IMR-90 (cell line): ENCODE measurements around the gene CAST. TPM values are rescaled to one million over a fixed set of nuclear protein-coding genes. Genes with fewer than 3 reads are reported as not detected.

Experiments
- ATAC-seq: fragments of 200-7000 bp; cut with Tn5 transposase; 2 replicates; pipeline ENCODE4 v1.9.1; 2020; ENCODE audit warnings: low read depth, mild to moderate bottlenecking, moderate library complexity
- BruUV-seq: library from RNA; stranded (reverse); fragments of 400-500 nt; replicated peaks from 2 replicates; lab custom pipeline; 2021; lab: Mats Ljungman, UMichigan
- CTCF ChIA-PET: fragments of 300-600 bp; formaldehyde crosslinking; extraction: SDS; loops from one replicate; lab custom pipeline; 2021; ENCODE audit warnings: antibody characterized with exemption; lab: Yijun Ruan, JAX
- POLR2A ChIA-PET: fragments of 300-600 bp; sonication (Branson Sonifier 250); formaldehyde crosslinking; loops from one replicate; lab custom pipeline; 2022; ENCODE audit warnings: antibody characterized with exemption; ENCODE audit not compliant: unreplicated experiment; lab: Charles Lee
- DNase-seq: peaks from one replicate; pipeline ENCODE4 v3.0.0; 2013
- H2AFZ ChIP-seq: replicated peaks from 2 replicates; pipeline ENCODE3; 2013; ENCODE audit warnings: low read length, mild to moderate bottlenecking; ENCODE audit not compliant: poor library complexity
- H2AK5ac ChIP-seq: 2 replicates; pipeline ENCODE4 v1.6.1; 2013; ENCODE audit warnings: low read depth, low read length, inconsistent platforms
- H2AK9ac ChIP-seq: replicated peaks from 2 replicates; pipeline ENCODE3; 2013; ENCODE audit warnings: mild to moderate bottlenecking, low read depth, low read length, moderate library complexity; ENCODE audit not compliant: poor library complexity
- H2BK120ac ChIP-seq: 2 replicates; pipeline ENCODE4 v1.6.1; 2013; ENCODE audit warnings: low read depth, low read length, inconsistent platforms
- H2BK15ac ChIP-seq: 3 replicates; pipeline ENCODE4 v1.6.1; 2013; ENCODE audit warnings: low read depth, low read length, inconsistent platforms
- H2BK20ac ChIP-seq: 2 replicates; pipeline ENCODE4 v1.6.1; 2013; ENCODE audit warnings: low read depth, mild to moderate bottlenecking, inconsistent platforms, low read length, moderate library complexity
- H2BK5ac ChIP-seq: 2 replicates; pipeline ENCODE4 v1.6.1; 2013; ENCODE audit warnings: mild to moderate bottlenecking, low read depth, low read length, inconsistent platforms; ENCODE audit not compliant: poor library complexity, severe bottlenecking
- H3K14ac ChIP-seq: replicated peaks from 2 replicates; pipeline ENCODE4 v1.6.1; 2013; ENCODE audit warnings: low read depth, low read length, inconsistent platforms
- H3K18ac ChIP-seq: 2 replicates; pipeline ENCODE4 v1.6.1; 2013; ENCODE audit warnings: low read depth, low read length, control low read depth
- H3K23ac ChIP-seq: 2 replicates; pipeline ENCODE4 v1.6.1; 2013; ENCODE audit warnings: low read depth, low read length, inconsistent platforms
- H3K27ac ChIP-seq: 2 replicates; pipeline ENCODE4 v1.5.1; 2013; ENCODE audit warnings: mild to moderate bottlenecking, control low read depth, low read length; ENCODE audit not compliant: insufficient read depth
- H3K27me3 ChIP-seq: 2 replicates; pipeline ENCODE4 v1.6.1; 2013; ENCODE audit warnings: low read length; ENCODE audit not compliant: control insufficient read depth, insufficient read depth
- H3K36me3 ChIP-seq: 2 replicates; pipeline ENCODE4 v1.6.1; 2013; ENCODE audit warnings: low read length, mixed read lengths; ENCODE audit not compliant: control insufficient read depth, insufficient read depth
- H3K4ac ChIP-seq: 2 replicates; pipeline ENCODE4 v1.6.1; 2013; ENCODE audit warnings: low read depth, low read length, inconsistent platforms
- H3K4me1 ChIP-seq: 2 replicates; pipeline ENCODE4 v1.6.1; 2013; ENCODE audit warnings: low read length, mixed read lengths; ENCODE audit not compliant: control insufficient read depth, insufficient read depth
- H3K4me2 ChIP-seq: 2 replicates; pipeline ENCODE4 v1.6.1; 2013; ENCODE audit warnings: low read depth, mild to moderate bottlenecking, control low read depth, low read length, moderate library complexity
- H3K4me3 ChIP-seq: 2 replicates; pipeline ENCODE4 v1.5.1; 2013; ENCODE audit warnings: low read depth, mild to moderate bottlenecking, control low read depth, low read length, moderate library complexity; ENCODE audit not compliant: insufficient read depth
- H3K56ac ChIP-seq: 2 replicates; pipeline ENCODE4 v1.6.1; 2013; ENCODE audit warnings: low read length, inconsistent platforms; ENCODE audit not compliant: insufficient read depth; ENCODE audit errors: extremely low read depth
- H3K79me1 ChIP-seq, 2 experiments: 2 replicates each; pipeline ENCODE4 v1.6.1; 2013; ENCODE audit warnings: low read length in 2 of 2, inconsistent platforms in 1 of 2, low read depth in 1 of 2
- H3K9ac ChIP-seq: 2 replicates; pipeline ENCODE4 v1.6.1; 2013; ENCODE audit warnings: low read depth, low read length, control low read depth
- H3K9me1 ChIP-seq: 2 replicates; pipeline ENCODE4 v1.6.1; 2013; ENCODE audit warnings: low read length, inconsistent platforms; ENCODE audit not compliant: insufficient read depth
- H3K9me3 ChIP-seq: 2 replicates; pipeline ENCODE4 v1.6.1; 2013; ENCODE audit warnings: low read length; ENCODE audit not compliant: control insufficient read depth, insufficient read depth
- H4K20me1 ChIP-seq: 2 replicates; pipeline ENCODE4 v1.6.1; 2013; ENCODE audit warnings: low read length, inconsistent platforms; ENCODE audit not compliant: insufficient read depth
- H4K5ac ChIP-seq: 2 replicates; pipeline ENCODE4 v1.6.1; 2013; ENCODE audit warnings: mild to moderate bottlenecking, low read depth, low read length, control low read depth
- H4K8ac ChIP-seq, 2 experiments: 2 replicates each; pipeline ENCODE4 v1.6.1; 2013; ENCODE audit warnings: low read depth in 2 of 2, low read length in 2 of 2, control low read depth in 1 of 2, inconsistent platforms in 1 of 2
- H4K91ac ChIP-seq: 2 replicates; pipeline ENCODE4 v1.6.1; 2013; ENCODE audit warnings: low read depth, low read length, inconsistent platforms; ENCODE audit not compliant: insufficient read depth
- BHLHE40 ChIP-seq: fragments of 150-350 bp; IDR thresholded peaks from 2 replicates; pipeline ENCODE4 v1.6.1; 2016; ENCODE audit warnings: mild to moderate bottlenecking, low read depth, low read length
- CEBPB ChIP-seq: IDR thresholded peaks from 2 replicates; pipeline ENCODE4 v1.6.1; 2012; ENCODE audit warnings: low read depth, low read length, improper control_type of control experiment
- CHD1 ChIP-seq: IDR thresholded peaks from 2 replicates; pipeline ENCODE4 v1.6.1; 2012; ENCODE audit warnings: low read depth, low read length, improper control_type of control experiment
- FOS ChIP-seq: fragments of 150-350 bp; IDR thresholded peaks from 2 replicates; pipeline ENCODE4 v1.6.1; 2016; ENCODE audit warnings: low read depth, low read length
- MAFK ChIP-seq: IDR thresholded peaks from 2 replicates; pipeline ENCODE4 v1.6.1; 2012; ENCODE audit warnings: low read depth, low read length, improper control_type of control experiment
- MAZ ChIP-seq: IDR thresholded peaks from 2 replicates; pipeline ENCODE4 v1.6.1; 2012; ENCODE audit warnings: low read depth, mild to moderate bottlenecking, low read length, improper control_type of control experiment, moderate library complexity, borderline replicate concordance
- MXI1 ChIP-seq: IDR thresholded peaks from 2 replicates; pipeline ENCODE4 v1.6.1; 2012; ENCODE audit warnings: low read depth, mild to moderate bottlenecking, low read length, moderate library complexity, borderline replicate concordance
- NFE2L2 ChIP-seq: fragments of 150-350 bp; IDR thresholded peaks from 2 replicates; pipeline ENCODE4 v1.6.1; 2016; ENCODE audit warnings: low read depth, mild to moderate bottlenecking, low read length
- POLR2A ChIP-seq: IDR thresholded peaks from 2 replicates; pipeline ENCODE4 v1.6.1; 2012; ENCODE audit warnings: mild to moderate bottlenecking, low read depth, low read length
- RAD21 ChIP-seq: IDR thresholded peaks from 2 replicates; pipeline ENCODE4 v1.6.1; 2012; ENCODE audit warnings: low read length, improper control_type of control experiment
- RCOR1 ChIP-seq: IDR thresholded peaks from 2 replicates; pipeline ENCODE4 v1.6.1; 2012; ENCODE audit warnings: mild to moderate bottlenecking, low read length, improper control_type of control experiment; ENCODE audit not compliant: insufficient replicate concordance
- RFX5 ChIP-seq: IDR thresholded peaks from 2 replicates; pipeline ENCODE4 v1.8.0; 2012; ENCODE audit warnings: low read depth, mild to moderate bottlenecking, low read length, moderate library complexity
- SMC3 ChIP-seq: fragments of 150-350 bp; IDR thresholded peaks from 2 replicates; pipeline ENCODE4 v1.6.1; 2016; ENCODE audit warnings: low read depth, mild to moderate bottlenecking, antibody characterized with exemption, low read length, moderate library complexity
- WGBS, 2 experiments: methylation state at CpG; one replicate each; pipeline versions ENCODE4 v1.1.5 to v1.1.7; 2013; ENCODE audit warnings: missing lambda C conversion rate in 2 of 2; ENCODE audit not compliant: insufficient read length in 1 of 2; ENCODE audit errors: extremely low coverage in 2 of 2; 5-methylcytosine and 5-hydroxymethylcytosine counted together
- dilution Hi-C: fragments of 300-500 bp; cut with HindIII; formaldehyde crosslinking; loops from one replicate; pipeline ENCODE4 v1.14.3; 2018; ENCODE audit warnings: low sequenced_read_pairs; ENCODE audit not compliant: unreplicated experiment
- in situ Hi-C: fragments of 300-500 bp; cut with MboI; formaldehyde crosslinking; loops from 3 replicates; pipeline ENCODE4 v1.14.3; 2019; ENCODE audit warnings: low sequenced_read_pairs, inconsistent platforms, mixed read lengths
- intact Hi-C: fragments of 100-400 bp; cut with micrococcal nuclease; formaldehyde crosslinking; loops from 2 replicates; pipeline ENCODE4 v1.10.0; 2022
- polyA plus RNA-seq, 3 experiments: library from polyadenylated mRNA; depleted of rRNA; stranded (reverse); fragments of >200 nt; gene quantifications; 2 replicates each; pipeline ENCODE4 v1.2.3, GENCODE V29; 2012; ENCODE audit warnings: low replicate concordance in 1 of 3
- total RNA-seq: library from RNA; depleted of rRNA; stranded (reverse); fragments of >200 nt; gene quantifications from 2 replicates; pipeline ENCODE4 v1.2.3, GENCODE V29; 2012
- TF ChIP-seq, protein P1 (sequence below): fragments of 150-350 bp; IDR thresholded peaks from 2 replicates; pipeline ENCODE4 v1.6.1; 2017; ENCODE audit warnings: mild to moderate bottlenecking, antibody characterized with exemption, low read length, low read depth
- TF ChIP-seq, protein P2 (sequence below): fragments of 150-350 bp; IDR thresholded peaks from 2 replicates; pipeline ENCODE4 v1.6.1; 2016; ENCODE audit warnings: low read depth, mild to moderate bottlenecking, low read length, moderate library complexity, borderline replicate concordance
- TF ChIP-seq, protein P3 (sequence below): conservative IDR thresholded peaks from 2 replicates; pipeline ENCODE4 v1.5.1; 2012; ENCODE audit warnings: mild to moderate bottlenecking, low read depth, low read length, improper control_type of control experiment

The CAST gene
- total and polyA plus RNA-seq, 2 of the 4 experiments (the other 2 are of a cell fraction) = 91.3 to 128 TPM

DNA sequence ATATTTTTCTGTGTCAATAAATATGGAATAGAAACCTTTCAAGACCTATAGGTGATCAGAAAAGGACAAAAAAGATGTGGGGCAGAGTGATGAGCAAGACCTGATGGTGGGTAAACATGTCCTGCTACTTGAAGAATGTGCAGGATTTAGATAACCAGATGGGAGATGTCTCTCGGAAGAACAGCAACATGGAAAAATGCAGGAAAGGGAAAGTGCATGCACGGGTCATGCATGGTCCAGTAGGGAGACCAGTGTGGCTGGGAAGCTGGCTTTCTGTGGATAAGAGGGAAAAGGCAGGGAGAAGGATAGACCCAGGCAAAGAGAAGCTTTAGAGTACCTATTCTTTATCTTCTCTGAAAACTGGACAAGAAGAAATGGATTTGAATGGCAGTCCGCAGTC is 7.1 kb upstream of the CAST start:
- ChIA-PET CTCF (interaction anchor here (0.6 kb wide), 1 partner anchor 223 kb away, joined by 3 read pairs; no protein-coding TSS in a partner anchor), POLR2A (no interaction called here)
- H3K27me3 ChIP-seq = no peaks in the 10 kb centered on the region
- intact Hi-C loops = no loop called here
- no peak overlapping the region for H4K5ac ChIP-seq
- H2AK9ac ChIP-seq = no peak overlapping the region
- H3K4me3 ChIP-seq = no peak overlapping the region
- H2BK20ac ChIP-seq = no peak overlapping the region
- no peak overlapping the region for H3K18ac ChIP-seq
- H2AFZ ChIP-seq = no peak overlapping the region
- no peak overlapping the region for H3K9ac ChIP-seq
- H3K4me1 ChIP-seq = peaks cover 13% of the 10 kb centered on the region
- no peak overlapping the region for H4K8ac ChIP-seq
- no peak overlapping the region for H3K23ac ChIP-seq
- dilution Hi-C loops = no loop called here
- H3K36me3 ChIP-seq = no peaks in the 10 kb centered on the region
- no peak overlapping the region for H3K27ac ChIP-seq
- H2BK120ac ChIP-seq = no peak overlapping the region
- peaks cover 0 to 1% of the 10 kb centered on the region in 2 experiments; a peak in 1 of 4 replicates for H3K79me1 ChIP-seq
- H2AK5ac ChIP-seq = peak overlapping the region; percentile 0; the same call in 1 of the 2 replicates
- WGBS, 2 experiments = 60% methylated on average over 1 of the region's 3 CpGs; no CpG with 5 or more reads in 1 of the 2 experiments
- H3K4me2 ChIP-seq = no peak overlapping the region
- no peak for DNase-seq
- H3K14ac ChIP-seq = no peak overlapping the region
- BruUV-seq = no TSS peak
- no peak overlapping the region for H3K56ac ChIP-seq
- no peak overlapping the region for H3K4ac ChIP-seq
- H4K91ac ChIP-seq = no peak overlapping the region
- in situ Hi-C loops = no loop called here
- peaks cover 8% of the 10 kb centered on the region for H3K9me1 ChIP-seq
- no peak overlapping the region for H2BK5ac ChIP-seq
- H4K20me1 ChIP-seq = no peaks in the 10 kb centered on the region
- no peak for ATAC-seq
- H2BK15ac ChIP-seq = no peak overlapping the region
- H3K9me3 ChIP-seq = no peaks in the 10 kb centered on the region
- TF ChIP-seq RFX5 (no peak), FOS (no peak), MAFK (no peak), MAZ (no peak), POLR2A (no peak), CHD1 (no peak), SMC3 (no peak), NFE2L2 (no peak), RAD21 (no peak), RCOR1 (no peak), BHLHE40 (no peak), MXI1 (no peak), CEBPB (no peak)
- TF ChIP-seq, protein P1, sequence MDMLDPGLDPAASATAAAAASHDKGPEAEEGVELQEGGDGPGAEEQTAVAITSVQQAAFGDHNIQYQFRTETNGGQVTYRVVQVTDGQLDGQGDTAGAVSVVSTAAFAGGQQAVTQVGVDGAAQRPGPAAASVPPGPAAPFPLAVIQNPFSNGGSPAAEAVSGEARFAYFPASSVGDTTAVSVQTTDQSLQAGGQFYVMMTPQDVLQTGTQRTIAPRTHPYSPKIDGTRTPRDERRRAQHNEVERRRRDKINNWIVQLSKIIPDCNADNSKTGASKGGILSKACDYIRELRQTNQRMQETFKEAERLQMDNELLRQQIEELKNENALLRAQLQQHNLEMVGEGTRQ = no peak
- TF ChIP-seq, protein P2, sequence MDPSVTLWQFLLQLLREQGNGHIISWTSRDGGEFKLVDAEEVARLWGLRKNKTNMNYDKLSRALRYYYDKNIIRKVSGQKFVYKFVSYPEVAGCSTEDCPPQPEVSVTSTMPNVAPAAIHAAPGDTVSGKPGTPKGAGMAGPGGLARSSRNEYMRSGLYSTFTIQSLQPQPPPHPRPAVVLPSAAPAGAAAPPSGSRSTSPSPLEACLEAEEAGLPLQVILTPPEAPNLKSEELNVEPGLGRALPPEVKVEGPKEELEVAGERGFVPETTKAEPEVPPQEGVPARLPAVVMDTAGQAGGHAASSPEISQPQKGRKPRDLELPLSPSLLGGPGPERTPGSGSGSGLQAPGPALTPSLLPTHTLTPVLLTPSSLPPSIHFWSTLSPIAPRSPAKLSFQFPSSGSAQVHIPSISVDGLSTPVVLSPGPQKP = no peak
- TF ChIP-seq, protein P3, sequence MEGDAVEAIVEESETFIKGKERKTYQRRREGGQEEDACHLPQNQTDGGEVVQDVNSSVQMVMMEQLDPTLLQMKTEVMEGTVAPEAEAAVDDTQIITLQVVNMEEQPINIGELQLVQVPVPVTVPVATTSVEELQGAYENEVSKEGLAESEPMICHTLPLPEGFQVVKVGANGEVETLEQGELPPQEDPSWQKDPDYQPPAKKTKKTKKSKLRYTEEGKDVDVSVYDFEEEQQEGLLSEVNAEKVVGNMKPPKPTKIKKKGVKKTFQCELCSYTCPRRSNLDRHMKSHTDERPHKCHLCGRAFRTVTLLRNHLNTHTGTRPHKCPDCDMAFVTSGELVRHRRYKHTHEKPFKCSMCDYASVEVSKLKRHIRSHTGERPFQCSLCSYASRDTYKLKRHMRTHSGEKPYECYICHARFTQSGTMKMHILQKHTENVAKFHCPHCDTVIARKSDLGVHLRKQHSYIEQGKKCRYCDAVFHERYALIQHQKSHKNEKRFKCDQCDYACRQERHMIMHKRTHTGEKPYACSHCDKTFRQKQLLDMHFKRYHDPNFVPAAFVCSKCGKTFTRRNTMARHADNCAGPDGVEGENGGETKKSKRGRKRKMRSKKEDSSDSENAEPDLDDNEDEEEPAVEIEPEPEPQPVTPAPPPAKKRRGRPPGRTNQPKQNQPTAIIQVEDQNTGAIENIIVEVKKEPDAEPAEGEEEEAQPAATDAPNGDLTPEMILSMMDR = no peak
